H9 (cell line): Measurements from ENCODE around the gene TGFB1I1. TPM values are rescaled to one million over a fixed set of nuclear protein-coding genes. Genes with fewer than 3 reads are reported as not detected.
A peak's percentile ranks its signal among the peaks of the same experiment; 100 is the strongest.

ENCODE experiments used
- DNase-seq: peaks from one replicate; pipeline ENCODE4 v3.0.0-alpha.2; 2017
- H2AFZ ChIP-seq: one replicate; pipeline ENCODE4 v1.6.1; 2013; ENCODE audit warnings: mild to moderate bottlenecking, low read length, control low read depth, moderate library complexity
- H2AK5ac ChIP-seq: 2 replicates; pipeline ENCODE4 v1.6.1; 2013; ENCODE audit warnings: low read length, control low read depth, mixed read lengths; ENCODE audit not compliant: insufficient read length
- H2BK120ac ChIP-seq: one replicate; pipeline ENCODE4 v1.6.1; 2013; ENCODE audit warnings: low read depth, mild to moderate bottlenecking, low read length, control low read depth, inconsistent platforms; ENCODE audit not compliant: poor library complexity, severe bottlenecking
- H2BK12ac ChIP-seq: 2 replicates; pipeline ENCODE4 v1.6.1; 2013; ENCODE audit warnings: low read length, control low read depth, mixed read lengths, low read depth; ENCODE audit not compliant: insufficient read length
- H2BK15ac ChIP-seq: 2 replicates; pipeline ENCODE4 v1.6.1; 2013; ENCODE audit warnings: low read depth, low read length, control low read depth
- H2BK20ac ChIP-seq: one replicate; pipeline ENCODE4 v1.6.1; 2013; ENCODE audit warnings: low read depth, mild to moderate bottlenecking, low read length, control low read depth, inconsistent platforms; ENCODE audit not compliant: poor library complexity, severe bottlenecking
- H2BK5ac ChIP-seq: 2 replicates; pipeline ENCODE4 v1.6.1; 2013; ENCODE audit warnings: low read length, control low read depth, mixed read lengths; ENCODE audit not compliant: insufficient read length
- H3K14ac ChIP-seq: 2 replicates; pipeline ENCODE4 v1.6.1; 2013; ENCODE audit warnings: low read length, control low read depth; ENCODE audit not compliant: insufficient read depth
- H3K18ac ChIP-seq: 2 replicates; pipeline ENCODE4 v1.6.1; 2013; ENCODE audit warnings: low read depth, mild to moderate bottlenecking, mixed read lengths, low read length, control low read depth; ENCODE audit not compliant: insufficient read length
- H3K23ac ChIP-seq: 2 replicates; pipeline ENCODE4 v1.6.1; 2013; ENCODE audit warnings: low read length, control low read depth, mixed read lengths, low read depth; ENCODE audit not compliant: insufficient read length
- H3K23me2 ChIP-seq: 2 replicates; pipeline ENCODE4 v1.6.1; 2013; ENCODE audit warnings: low read depth, mild to moderate bottlenecking, mixed read lengths, low read length, control low read depth; ENCODE audit not compliant: insufficient read length, poor library complexity, severe bottlenecking
- H3K27ac ChIP-seq: 2 replicates; pipeline ENCODE4 v1.5.1; 2013; ENCODE audit warnings: low read length, control low read depth, mixed read lengths, low read depth; ENCODE audit not compliant: insufficient read length
- H3K27me3 ChIP-seq: 2 replicates; pipeline ENCODE4 v1.6.1; 2013; ENCODE audit warnings: low read length, control low read depth, inconsistent platforms; ENCODE audit not compliant: insufficient read depth
- H3K4ac ChIP-seq: 2 replicates; pipeline ENCODE4 v1.6.1; 2013; ENCODE audit warnings: low read depth, mild to moderate bottlenecking, control low read depth, inconsistent platforms, low read length, moderate library complexity
- H3K4me1 ChIP-seq: 2 replicates; pipeline ENCODE4 v1.6.1; 2013; ENCODE audit warnings: low read length, control low read depth, inconsistent platforms; ENCODE audit not compliant: insufficient read depth
- H3K4me2 ChIP-seq: 2 replicates; pipeline ENCODE4 v1.6.1; 2013; ENCODE audit warnings: low read length, control low read depth, mixed read lengths; ENCODE audit not compliant: insufficient read length, insufficient read depth
- H3K56ac ChIP-seq: 2 replicates; pipeline ENCODE4 v1.6.1; 2013; ENCODE audit warnings: low read depth, mild to moderate bottlenecking, mixed read lengths, low read length, control low read depth; ENCODE audit not compliant: insufficient read length
- H3K79me1 ChIP-seq: 2 replicates; pipeline ENCODE4 v1.6.1; 2013; ENCODE audit warnings: low read depth, mild to moderate bottlenecking, moderate library complexity, low read length, control low read depth, inconsistent platforms; ENCODE audit not compliant: insufficient read depth, poor library complexity, severe bottlenecking
- H3K79me2 ChIP-seq: 2 replicates; pipeline ENCODE4 v1.6.1; 2013; ENCODE audit warnings: low read length, control low read depth, inconsistent platforms; ENCODE audit not compliant: insufficient read depth
- H3K9ac ChIP-seq: 2 replicates; pipeline ENCODE4 v1.6.1; 2013; ENCODE audit warnings: low read length, control low read depth, mixed read lengths; ENCODE audit not compliant: insufficient read length; ENCODE audit errors: extremely low read depth
- H3K9me3 ChIP-seq: one replicate; pipeline ENCODE4 v1.6.1; 2013; ENCODE audit warnings: low read depth, low read length, inconsistent platforms; ENCODE audit not compliant: control insufficient read depth
- H3T11ph ChIP-seq: one replicate; pipeline ENCODE4 v1.6.1; 2013; ENCODE audit warnings: mild to moderate bottlenecking, low read length, control low read depth, inconsistent platforms
- H4K20me1 ChIP-seq: one replicate; pipeline ENCODE4 v1.6.1; 2013; ENCODE audit not compliant: control insufficient read depth, insufficient read length, insufficient read depth
- H4K5ac ChIP-seq: 2 replicates; pipeline ENCODE4 v1.6.1; 2013; ENCODE audit warnings: low read depth, mild to moderate bottlenecking, mixed read lengths, low read length, control low read depth; ENCODE audit not compliant: insufficient read length
- H4K8ac ChIP-seq: replicated peaks from 2 replicates; pipeline ENCODE4 v1.6.1; 2013; ENCODE audit warnings: low read length, control low read depth, mixed read lengths, low read depth; ENCODE audit not compliant: insufficient read length
- H4K91ac ChIP-seq: 2 replicates; pipeline ENCODE4 v1.6.1; 2013; ENCODE audit warnings: low read depth, mild to moderate bottlenecking, moderate library complexity, mixed read lengths, low read length, control low read depth; ENCODE audit not compliant: insufficient read length
- H3K27ac Mint-ChIP-seq, 3 experiments: 2 replicates in 2 of 3; 3 replicates in 1 of 3; pipeline ENCODE4 v1.8.0; 2020 to 2021; ENCODE audit warnings: mixed read lengths in 3 of 3, mild to moderate bottlenecking in 1 of 3, moderate library complexity in 1 of 3
- H3K27me3 Mint-ChIP-seq: 2 replicates; pipeline ENCODE4 v1.8.0; 2021; ENCODE audit warnings: low read depth, mild to moderate bottlenecking, moderate library complexity, mixed read lengths
- H3K36me3 Mint-ChIP-seq, 3 experiments: 2 replicates in 2 of 3; 3 replicates in 1 of 3; pipeline ENCODE4 v1.8.0; 2020 to 2021; ENCODE audit warnings: low read depth in 3 of 3, mixed read lengths in 3 of 3; ENCODE audit not compliant: insufficient read depth in 1 of 3
- H3K4me1 Mint-ChIP-seq, 2 experiments: 2 replicates each; pipeline ENCODE4 v1.8.0; 2020; ENCODE audit warnings: mixed read lengths in 2 of 2
- H3K4me3 Mint-ChIP-seq, 2 experiments: 2 replicates in 1 of 2; 3 replicates in 1 of 2; pipeline ENCODE4 v1.8.0; 2020 to 2021; ENCODE audit warnings: mild to moderate bottlenecking in 2 of 2, mixed read lengths in 2 of 2, moderate library complexity in 1 of 2
- H3K9me3 Mint-ChIP-seq, 2 experiments: 2 replicates in 1 of 2; 3 replicates in 1 of 2; pipeline ENCODE4 v1.8.0; 2020; ENCODE audit warnings: mild to moderate bottlenecking in 2 of 2, mixed read lengths in 2 of 2, moderate library complexity in 1 of 2
- CTCF ChIP-seq: fragments of 200-600 bp; sonication (generic); conservative IDR thresholded peaks from 3 replicates; pipeline ENCODE4 v1.8.0; 2021; ENCODE audit warnings: antibody characterized with exemption, mild to moderate bottlenecking
- WGBS: extraction: QIAGEN DNeasy Blood & Tissue Kit; methylation state at CpG from one replicate; pipeline ENCODE4 v1.1.7; 2013; ENCODE audit warnings: missing lambda C conversion rate, low lambda C conversion rate, mixed read lengths; ENCODE audit not compliant: insufficient read length; ENCODE audit errors: extremely low coverage; 5-methylcytosine and 5-hydroxymethylcytosine counted together
- total RNA-seq: library from RNA; stranded (reverse); gene quantifications from 2 replicates; pipeline ENCODE4 v1.2.1, GENCODE V29; 2021

TGFB1I1 gene
- total RNA-seq, 1 experiment from 2014 or later: 15.4 TPM

- peaks cover 3% of the 10 kb centered on the region; the same call in 1 of the 2 replicates for H3K4me1 ChIP-seq
- H3K14ac ChIP-seq: no peak overlapping the region
- H2BK5ac ChIP-seq: no peak overlapping the region
- Mint-ChIP-seq H3K9me3 (no peaks in the 10 kb centered on the region; a peak in 1 of 5 replicates), H3K36me3 (peaks cover 0 to 14% (median 1%) of the 10 kb centered on the region in 3 experiments; a peak in 3 of 7 replicates), H3K27ac (peak overlapping the region in 1 of 3 experiments; percentile 91; a peak in 1 of 7 replicates), H3K4me3 (peak overlapping the region; percentile 80 to 89), H3K4me1 (peaks cover 16 to 22% of the 10 kb centered on the region in 2 experiments), H3K27me3 (peaks cover 46% of the 10 kb centered on the region)
- TF ChIP-seq CTCF: peak; percentile 91
- no peaks in the 10 kb centered on the region for H3K9me3 ChIP-seq
- H3K18ac ChIP-seq: no peak overlapping the region
- no peak overlapping the region for H2AK5ac ChIP-seq
- no peaks in the 10 kb centered on the region for H4K20me1 ChIP-seq
- no peak overlapping the region for H3K23ac ChIP-seq
- WGBS: no CpG with 5 or more reads among the region's 20 CpGs
- no peak overlapping the region for H2BK15ac ChIP-seq
- H3K79me2 ChIP-seq: no peaks in the 10 kb centered on the region
- H3K56ac ChIP-seq: no peak overlapping the region
- no peak overlapping the region for H2AFZ ChIP-seq
- H3K4ac ChIP-seq: no peak overlapping the region
- no peaks in the 10 kb centered on the region for H3K79me1 ChIP-seq
- no peak overlapping the region for H3K9ac ChIP-seq
- no peak overlapping the region for H3K27ac ChIP-seq
- no peak overlapping the region for H4K91ac ChIP-seq
- no peak overlapping the region for H3T11ph ChIP-seq
- no peak overlapping the region for H4K5ac ChIP-seq
- H2BK120ac ChIP-seq: no peak overlapping the region
- H3K4me2 ChIP-seq: peak overlapping the region; percentile 54
- DNase-seq: peak; percentile 86
- H3K27me3 ChIP-seq: no peaks in the 10 kb centered on the region; the same call in 1 of the 2 replicates
- peaks cover 22% of the 10 kb centered on the region for H3K23me2 ChIP-seq
- no peak overlapping the region for H2BK20ac ChIP-seq
- no peak overlapping the region for H4K8ac ChIP-seq
- H2BK12ac ChIP-seq: no peak overlapping the region
These were observed 804 bp downstream of the TGFB1I1 start for GRCh38 chr16:31472709-31473203.
